Limb (tissue), 2 donors: ENCODE measurements around the gene FBL.
"Not testable (repeated sequence)": the region's sequence is repeated elsewhere in the genome, so short reads cannot be mapped to it uniquely, and the experiment has no call there.

Experiments used
- DNase-seq, 2 donors: peaks; one replicate each; pipeline ENCODE4 v3.0.0-alpha.2; 2016; ENCODE audit errors: extremely low spot score in 2 of 2

FBL gene

GRCh38 chr19:39845933-39846677, at the start of gene FBL:
TSS of gene FBL (minus strand) at chr19:39846379. CDS start at chr19:39846300, 79 bp downstream.
- DNase-seq, result peak; percentile 95 to 99

DNA sequence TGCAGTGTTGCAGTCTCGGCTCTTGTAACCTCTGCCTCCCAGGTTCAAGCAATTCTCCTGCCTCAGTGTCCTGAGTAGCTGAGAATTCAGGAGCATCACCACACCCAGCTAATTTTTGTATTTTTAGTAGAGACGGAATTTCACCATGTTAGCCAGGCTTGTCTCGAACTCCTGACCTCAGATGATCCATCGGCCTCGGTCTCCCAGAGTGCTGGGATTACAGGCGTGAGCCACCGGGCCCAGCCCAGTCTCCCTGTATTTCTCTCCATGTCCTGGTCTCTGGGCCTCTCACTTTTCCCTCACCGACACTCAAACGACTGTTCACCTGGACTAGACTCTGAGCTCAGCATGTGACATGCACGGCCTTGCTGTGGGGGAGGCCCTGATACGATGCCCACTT, 48.9 kb upstream of the FBL start:
- DNase-seq, result not testable (repeated sequence)

DNA sequence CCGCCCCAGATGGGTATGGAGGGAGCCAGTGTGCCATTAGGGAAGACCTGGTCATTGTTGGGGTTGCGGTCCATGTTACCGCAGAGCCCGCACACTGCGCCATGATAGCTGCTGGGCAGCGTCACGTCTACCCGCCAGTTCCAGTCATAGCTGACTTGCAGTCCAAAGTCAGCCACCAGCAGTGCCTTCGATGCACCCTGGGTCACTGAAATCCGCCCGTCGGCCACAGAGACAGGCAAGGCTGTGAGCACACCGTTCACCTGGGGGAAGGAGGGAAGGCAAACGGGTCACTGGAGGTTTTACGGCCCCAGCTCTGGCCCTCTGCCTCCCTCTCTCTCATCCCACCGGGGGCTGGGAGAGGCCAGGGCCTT, 48.0 kb upstream of the FBL start:
- DNase-seq, result not testable (repeated sequence)

DNA sequence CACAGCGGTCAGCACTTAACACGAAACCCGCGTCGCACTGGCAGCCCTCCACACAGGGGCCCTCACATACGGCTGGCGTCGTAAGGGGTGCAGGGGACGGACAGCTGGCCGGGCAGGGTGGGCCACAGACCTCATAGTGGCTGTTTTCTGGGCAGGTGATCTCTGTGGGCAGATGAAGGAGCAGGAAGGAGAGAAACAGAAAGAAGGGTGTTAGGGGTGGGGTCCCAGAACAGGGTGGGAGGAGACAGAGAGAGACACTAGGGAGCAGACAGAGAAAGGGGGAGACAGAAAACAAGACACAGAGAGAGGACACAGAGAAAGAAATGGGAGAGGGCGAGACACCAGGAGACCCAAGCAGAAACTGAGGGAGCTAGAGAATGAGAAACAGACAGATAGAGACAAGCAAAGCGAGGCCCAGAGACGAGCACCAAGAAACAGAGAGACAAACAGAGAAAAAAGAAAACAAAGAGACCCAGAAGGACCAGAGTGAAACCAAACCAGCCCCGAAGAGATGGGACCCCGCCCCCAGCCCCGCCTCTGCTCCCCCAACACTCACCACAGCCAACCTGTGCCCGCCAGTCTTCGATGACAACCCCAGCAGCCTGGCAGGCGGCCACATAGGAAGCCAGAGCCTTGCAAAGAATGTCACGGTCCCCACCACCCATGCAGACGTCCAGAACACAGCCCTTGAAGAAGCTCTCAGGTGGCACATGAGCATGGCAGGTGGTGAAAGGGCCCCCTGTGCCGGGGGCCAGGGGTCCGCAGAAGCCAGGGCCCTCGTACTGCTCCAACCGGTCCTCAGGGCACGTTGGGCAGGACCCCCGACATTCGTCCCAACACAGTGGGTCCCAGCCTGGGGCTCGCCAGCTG, 47.4 kb upstream of the FBL start:
- peak in 1 of 2 donors; percentile 75 for DNase-seq

DNA sequence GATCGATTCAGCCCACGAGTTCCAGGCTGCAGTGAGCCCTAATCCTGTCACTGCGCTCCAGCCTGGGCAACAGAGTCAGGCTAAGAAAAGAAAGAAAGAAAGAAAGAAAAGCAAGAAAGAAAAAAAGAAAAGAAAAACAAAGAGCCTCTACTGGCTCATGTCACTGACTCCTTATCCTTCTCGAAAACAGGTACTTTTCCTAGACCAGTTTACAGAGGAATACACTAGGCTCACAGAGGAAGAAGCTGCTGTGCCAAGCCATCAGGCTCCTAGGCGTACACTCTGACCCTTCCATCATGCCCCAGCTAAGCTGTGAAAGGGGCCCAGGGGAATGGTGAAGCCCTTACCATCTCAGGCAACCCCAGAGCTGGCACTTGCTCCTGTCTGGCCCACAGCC, 46.3 kb upstream of the FBL start:
- DNase-seq, result not testable (repeated sequence)

DNA sequence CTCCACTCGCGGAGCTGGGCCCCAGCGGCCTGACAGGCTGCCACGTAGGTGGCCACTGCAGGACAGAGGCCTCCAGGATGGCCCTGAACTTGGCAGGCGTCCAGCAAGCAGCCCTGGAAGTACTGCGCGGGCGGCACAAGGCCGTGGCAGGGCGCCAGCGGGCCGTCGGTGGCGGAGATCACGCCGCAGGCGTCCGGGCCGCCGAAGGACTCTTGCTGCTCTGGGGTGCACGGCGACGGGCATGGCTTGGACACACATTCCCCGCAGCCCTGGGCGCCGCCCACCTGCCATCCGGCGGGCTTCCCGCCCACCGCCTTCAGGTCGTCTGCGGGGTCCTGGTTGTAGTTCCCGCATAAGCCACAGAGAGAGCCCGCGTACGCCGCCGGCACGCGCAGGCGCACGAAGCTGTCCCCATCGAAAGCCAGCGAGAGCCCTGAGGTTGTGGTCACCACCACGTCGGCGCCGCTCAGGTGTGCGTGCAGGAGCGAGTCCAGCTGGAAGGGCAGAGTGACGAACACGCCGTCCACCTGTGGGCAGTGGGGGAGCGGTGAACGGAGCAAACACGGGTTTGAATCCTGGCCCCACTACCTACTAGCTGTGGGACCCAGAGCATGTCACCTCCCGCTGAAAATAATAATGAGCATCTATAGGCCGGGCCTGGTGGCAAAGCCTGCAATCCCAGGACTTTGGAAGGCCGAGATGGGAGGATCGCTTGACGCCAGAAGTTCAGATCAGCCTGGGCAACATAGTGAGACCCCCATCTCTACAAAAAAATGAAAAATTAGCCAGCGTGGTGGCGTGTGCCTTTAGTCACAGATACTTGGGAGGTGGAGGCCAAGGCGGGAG, 45.7 kb upstream of the FBL start:
- peak in 1 of 2 donors; percentile 73 for DNase-seq

DNA sequence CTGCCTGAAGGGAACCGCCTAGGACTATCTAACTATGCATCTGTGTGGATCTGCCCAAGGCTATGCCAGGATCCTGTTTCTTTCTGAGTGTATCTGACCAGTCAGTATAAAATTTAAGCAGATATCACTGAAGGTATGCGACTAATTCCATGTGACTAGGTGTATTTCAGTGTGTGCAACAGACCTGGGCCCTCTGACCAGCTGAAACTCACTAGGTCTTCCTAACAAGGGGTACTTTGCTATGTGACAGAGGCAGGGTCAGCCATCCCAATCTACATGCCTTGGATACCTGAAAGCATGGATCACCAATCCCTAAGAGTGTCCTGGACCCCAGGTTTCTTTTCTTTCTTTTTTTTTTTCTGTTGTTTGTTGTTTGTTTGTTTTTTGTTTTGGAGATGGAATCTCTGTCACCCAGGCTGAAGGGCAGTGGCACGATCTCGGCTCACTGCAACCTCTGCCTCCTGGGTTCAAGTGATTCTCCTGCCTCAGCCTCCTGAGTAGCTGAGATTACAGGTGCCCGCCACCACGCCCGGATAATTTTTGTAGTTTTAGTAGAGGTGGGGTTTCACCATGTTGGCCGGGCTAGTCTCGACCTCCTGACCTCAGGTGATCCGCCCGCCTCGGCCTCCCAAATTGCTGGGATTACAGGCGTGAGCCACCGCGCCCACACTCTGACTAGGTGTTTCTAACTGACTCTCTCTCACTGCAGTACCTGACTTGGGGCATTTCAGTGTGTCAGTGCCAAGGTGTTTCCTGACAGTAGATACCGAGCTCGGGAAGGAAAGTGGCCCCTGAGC, 44.8 kb upstream of the FBL start:
- DNase-seq, result no peak

- DNase-seq, result not testable (repeated sequence)
Measured at GRCh38 chr19:39889872-39890754, 43.9 kb upstream of the FBL start.

GRCh38 chr19:39887456-39887951, 41.3 kb upstream of the FBL start:
- not testable (repeated sequence) for DNase-seq

DNA sequence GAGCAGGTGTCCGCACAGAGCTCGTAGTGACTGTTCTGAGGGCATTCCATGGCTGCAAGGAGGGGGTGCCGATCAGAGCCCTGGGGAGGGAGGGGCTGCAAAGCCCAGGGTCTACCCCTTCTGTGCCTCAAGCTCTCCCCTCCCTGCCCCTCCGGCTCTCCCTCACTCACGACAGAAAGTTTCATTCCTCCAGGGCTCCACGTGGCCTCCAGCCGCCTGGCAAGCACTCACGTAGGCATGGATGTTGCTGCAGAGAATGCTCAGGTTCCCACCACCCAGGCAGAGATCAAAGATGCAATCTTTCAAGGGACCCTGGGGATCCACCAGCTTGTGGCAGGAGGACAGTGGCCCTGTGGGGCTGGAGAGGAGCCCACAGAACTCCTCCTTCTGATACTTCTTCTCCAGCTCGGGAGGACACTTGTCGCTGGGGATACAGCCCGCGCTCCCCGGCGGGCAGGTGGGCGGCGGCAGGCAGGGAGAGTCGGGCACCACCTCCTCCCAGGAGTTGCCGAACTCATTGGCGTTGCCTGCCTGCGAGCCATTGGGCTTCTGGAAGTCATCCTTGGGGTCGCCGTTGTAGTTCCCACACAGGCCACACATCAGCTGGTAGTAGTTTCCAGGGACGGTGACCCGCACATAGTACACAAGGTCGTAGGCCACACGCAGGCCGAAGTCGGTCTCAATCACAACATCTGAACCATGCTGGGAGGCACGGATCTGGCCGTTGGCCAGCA, 39.8 kb upstream of the FBL start:
- DNase-seq, result not testable (repeated sequence)

- not testable (repeated sequence) for DNase-seq
Measured at GRCh38 chr19:39884721-39885120, 38.5 kb upstream of the FBL start.

DNA sequence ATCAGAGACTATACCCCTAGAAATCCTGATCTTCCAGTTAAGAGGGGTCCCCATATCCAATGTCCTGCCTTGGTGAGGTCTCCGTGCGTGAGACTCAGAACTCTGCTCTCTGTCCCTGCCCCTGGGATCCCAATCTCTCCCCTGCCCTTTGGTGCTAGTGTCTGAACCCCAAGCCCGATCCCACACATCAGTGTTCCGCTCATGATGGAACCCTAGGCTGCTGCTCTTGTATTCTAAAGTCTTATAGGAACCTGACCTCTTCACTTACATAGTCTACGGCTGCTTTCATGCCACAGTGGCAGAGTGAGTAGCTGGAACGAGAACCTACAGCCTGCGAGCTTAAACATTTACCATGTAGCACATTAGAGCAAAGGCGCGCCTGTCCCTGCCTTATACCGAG, 36.5 kb upstream of the FBL start:
- DNase-seq, result not testable (repeated sequence)

- DNase-seq, result peak in 1 of 2 donors; percentile 64
Measured at GRCh38 chr19:39881495-39882110, 35.4 kb upstream of the FBL start.

DNA sequence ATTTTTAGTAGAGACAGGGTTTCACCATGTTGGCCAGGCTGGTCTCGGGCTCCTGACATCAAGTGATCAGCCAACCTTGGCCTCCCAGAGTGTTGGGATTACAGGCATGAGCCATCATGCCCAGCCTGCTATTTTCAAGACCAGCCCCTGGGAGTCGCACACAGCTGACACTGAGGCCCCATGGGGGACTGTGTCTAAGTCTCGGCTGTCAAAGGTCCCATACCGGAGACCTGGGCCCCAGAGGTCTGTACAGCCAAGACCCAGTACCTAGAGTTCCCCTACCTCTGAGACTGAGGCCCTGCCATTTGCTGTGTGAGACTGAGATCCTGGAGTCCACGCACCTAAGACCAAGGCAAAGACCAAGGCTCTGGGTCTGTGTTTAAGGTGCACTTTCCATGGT, 34.1 kb upstream of the FBL start:
- not testable (repeated sequence) for DNase-seq

DNA sequence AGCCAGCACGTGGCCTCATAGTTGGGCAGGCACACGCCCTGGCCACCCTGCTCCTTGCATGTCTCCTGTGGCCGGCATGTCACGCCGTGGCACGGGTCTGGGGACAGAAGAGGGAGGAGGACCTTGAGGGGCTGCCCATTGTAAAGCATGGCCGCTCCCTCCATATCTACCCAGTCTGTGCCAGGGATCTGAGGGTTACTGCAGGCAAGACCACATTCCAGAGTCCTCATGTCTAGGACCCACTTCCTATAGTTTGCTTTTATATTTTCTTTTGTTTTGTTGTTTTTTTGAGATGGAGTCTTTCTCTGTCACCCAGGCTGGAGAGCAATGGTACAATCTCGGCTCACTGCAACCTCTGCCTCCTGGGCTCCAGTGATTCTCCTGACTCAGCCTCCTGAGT, 33.6 kb upstream of the FBL start:
- not testable (repeated sequence) for DNase-seq

DNA sequence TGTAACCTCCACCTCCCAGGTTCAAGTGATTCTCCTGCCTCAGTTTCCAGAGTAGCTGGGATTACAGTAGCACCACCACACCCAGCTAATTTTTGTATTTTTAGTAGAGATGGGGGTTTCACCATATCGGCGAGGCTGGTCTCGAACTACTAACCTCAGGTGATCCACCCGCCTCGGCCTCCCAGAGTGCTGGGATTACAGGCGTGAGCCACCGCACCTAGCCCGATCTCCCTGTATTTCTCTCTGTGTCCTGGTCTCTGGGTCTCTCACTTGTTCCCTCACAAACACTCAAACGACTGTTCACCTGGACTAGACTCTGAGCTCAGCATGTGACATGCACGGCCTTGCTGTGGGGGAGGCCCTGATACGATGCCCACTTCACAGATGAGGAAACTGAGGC, 32.7 kb upstream of the FBL start:
- not testable (repeated sequence) for DNase-seq

DNA sequence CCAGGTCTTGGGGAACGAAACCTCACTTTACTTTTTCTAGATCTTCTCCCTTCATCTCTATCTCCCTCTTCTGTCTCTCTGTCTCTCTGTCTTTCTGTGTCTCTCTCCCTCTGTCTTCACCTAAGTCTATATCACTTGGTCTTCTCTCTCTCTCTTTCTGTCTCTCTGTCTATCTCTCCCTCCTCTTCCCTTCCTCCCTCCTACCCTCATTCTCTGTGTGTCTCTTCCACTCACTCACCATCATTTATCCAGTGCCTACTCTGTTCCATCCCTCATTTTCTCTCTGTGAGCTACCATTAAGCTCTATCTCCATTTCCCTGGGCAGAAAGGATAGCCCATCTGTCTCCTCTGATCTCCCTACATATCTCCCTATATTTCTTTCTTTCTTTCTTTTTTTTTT, 32.2 kb upstream of the FBL start:
- no peak for DNase-seq

- DNase-seq, result not testable (repeated sequence)
Measured at GRCh38 chr19:39877982-39878381, 31.8 kb upstream of the FBL start.
